NCI-H2029 (cell line): Measurements from ENCODE around the gene ZNF324.
"Not testable (repeated sequence)": the region's sequence is repeated elsewhere in the genome, so short reads cannot be mapped to it uniquely, and the experiment has no call there.

Experiments used
- DNase-seq: peaks from one replicate; lab custom pipeline; 2025; lab: John Stamatoyannopoulos, UW

The ZNF324 gene

DNA sequence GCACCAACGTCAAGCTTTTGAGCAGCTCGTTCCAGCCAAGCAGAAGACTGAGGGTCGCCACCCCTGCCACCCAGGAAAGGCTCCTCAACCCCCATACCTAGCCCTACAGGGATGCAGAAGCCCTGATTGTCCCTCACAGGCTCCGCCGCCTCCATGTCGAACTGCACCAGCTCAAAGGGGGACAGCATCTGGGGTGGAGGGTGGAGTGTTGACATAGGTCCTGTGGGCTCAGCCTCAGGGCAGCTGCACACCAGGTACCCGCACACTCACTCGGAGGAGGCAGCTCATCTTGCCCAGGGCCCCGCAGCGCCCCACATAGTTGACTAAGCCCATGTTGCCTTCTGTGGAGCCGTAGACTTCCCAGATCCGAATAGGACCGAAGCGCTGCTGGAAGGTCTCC, 33.4 kb downstream of the ZNF324 start:
- DNase-seq: no peak

GRCh38 chr19:58507602-58508223, 40.8 kb downstream of the ZNF324 start:
- not testable (repeated sequence) for DNase-seq

DNA sequence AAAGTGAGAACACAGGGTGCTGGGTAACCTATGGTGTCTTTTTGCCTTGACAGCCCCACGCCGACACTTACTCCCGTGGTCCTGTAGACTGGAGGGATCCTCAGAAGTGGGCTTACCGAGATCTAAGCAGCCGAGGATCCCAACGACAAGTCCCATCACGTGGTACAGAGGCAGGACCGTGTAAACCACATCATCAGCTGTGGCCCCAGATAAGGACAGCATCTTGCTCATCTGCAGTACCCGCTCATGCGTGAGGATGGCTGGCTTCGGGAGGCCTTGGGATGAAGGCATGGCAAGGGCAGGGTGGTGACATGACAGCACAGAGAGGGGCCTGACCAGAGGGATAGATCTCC, 42.8 kb downstream of the ZNF324 start:
- DNase-seq: no peak

DNA sequence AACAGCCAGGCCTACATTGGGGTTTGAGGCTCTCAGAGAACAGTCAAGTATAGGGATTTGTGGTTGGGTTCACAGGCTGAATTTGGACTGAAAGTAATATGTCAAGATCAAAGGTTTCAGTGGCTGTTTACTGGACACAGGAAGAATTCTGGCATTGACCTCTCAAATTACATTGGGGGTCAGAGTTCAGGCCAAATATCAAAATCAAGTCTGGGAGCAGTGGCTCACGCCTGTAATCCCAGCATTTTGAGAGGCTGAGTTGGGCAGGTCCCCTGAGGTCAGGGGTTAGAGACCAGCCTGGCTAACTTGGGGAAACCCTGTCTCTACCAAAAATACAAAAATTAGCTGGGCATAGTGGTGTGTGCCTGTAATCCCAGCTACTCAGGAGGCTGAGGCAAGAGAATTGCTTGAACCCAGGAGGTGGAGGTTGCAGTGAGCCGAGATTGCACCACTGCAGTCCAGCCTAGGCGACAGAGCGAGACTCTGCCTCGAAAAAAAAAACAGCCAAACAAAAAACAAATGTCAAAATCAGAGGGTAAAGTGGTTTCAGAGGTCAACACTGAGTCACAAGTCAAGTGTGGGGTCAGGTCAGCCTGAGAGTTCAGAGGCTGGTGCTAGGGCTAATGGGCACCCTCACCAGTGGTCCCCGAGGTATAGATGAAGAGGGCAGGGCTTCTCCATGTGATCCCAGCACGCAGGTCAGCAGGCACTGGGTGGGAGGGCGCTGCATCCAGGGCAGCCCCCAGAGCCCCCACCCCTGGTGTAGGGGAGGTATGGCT, 43.4 kb downstream of the ZNF324 start:
- no peak for DNase-seq

DNA sequence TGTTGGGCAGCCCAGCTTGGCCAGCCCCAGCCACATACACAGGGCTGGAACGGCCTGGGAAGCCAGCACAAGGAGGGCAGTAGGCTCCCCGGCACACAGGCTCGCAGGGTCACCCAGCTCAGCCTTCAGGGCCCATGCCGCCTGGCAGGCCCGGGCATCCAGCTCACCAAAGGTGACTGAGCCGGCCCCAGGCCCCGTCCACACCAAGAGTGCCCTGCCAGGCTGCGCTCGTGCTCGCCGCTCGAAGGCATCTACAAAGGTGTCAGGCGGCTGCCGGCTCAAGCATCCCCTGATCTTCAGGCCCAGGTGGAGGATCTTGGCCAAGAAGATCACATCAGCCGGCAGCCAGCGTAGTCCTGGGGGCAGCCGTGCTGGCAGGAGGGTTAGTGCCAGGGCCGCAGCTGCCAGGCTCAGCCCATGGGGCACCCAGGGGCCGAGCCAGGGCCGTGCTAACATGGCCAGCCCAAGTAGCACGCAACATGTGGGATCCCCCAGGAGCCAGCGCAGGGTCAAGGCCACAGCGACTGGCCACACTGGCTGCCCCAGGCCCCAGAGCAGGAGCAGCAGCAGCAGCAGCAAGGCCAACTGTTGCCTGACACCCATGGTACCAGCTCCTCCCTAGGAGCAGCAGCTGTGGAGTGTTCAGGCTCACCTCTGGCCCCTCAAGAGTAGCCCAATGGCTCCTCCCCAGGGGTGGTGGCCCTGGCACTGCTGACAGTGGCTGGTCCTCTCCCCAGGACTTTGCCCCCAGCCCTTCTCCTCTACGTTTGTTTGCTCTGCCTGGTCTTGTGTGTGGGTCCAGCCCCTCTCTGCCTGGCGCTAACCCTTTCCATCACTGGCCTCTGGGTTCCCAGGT, 44.7 kb downstream of the ZNF324 start, which contains the start of gene SLC27A5:
TSS of gene SLC27A5 (minus strand) at position 640 of the 856 bp plus-strand sequence. CDS start at position 603, 37 bp downstream.
- DNase-seq: no peak

- no peak for DNase-seq
These were observed 46.4 kb downstream of the ZNF324 start for GRCh38 chr19:58513213-58513693.

- DNase-seq: peak; percentile 96
These were observed 47.0 kb downstream of the ZNF324 start for GRCh38 chr19:58513694-58514563.

GRCh38 chr19:58514564-58515022, 47.7 kb downstream of the ZNF324 start:
- DNase-seq: no peak

DNA sequence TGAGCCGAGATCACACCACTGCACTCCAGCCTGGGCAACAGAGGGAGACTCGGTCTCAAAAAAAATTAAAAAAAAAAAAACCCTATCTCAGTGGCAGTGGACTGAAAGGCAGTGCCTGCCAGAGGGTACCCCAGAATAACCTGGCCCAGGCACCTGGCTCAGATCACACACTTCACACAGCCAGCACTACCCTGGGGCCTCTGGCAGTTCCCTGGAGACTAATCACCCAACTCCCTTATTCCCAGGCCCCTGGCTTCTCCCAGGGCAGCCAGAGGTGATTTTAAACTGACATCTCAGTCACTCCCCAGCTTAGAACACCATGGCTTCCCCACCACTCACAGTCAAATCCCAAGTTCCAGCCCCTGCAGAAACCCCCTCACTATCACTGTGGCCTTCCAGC, 48.4 kb downstream of the ZNF324 start:
- DNase-seq: no peak

- DNase-seq: no peak
These were observed 49.5 kb downstream of the ZNF324 start for GRCh38 chr19:58516246-58516836.

GRCh38 chr19:58516964-58517833, 50.3 kb downstream of the ZNF324 start:
- no peak for DNase-seq

DNA sequence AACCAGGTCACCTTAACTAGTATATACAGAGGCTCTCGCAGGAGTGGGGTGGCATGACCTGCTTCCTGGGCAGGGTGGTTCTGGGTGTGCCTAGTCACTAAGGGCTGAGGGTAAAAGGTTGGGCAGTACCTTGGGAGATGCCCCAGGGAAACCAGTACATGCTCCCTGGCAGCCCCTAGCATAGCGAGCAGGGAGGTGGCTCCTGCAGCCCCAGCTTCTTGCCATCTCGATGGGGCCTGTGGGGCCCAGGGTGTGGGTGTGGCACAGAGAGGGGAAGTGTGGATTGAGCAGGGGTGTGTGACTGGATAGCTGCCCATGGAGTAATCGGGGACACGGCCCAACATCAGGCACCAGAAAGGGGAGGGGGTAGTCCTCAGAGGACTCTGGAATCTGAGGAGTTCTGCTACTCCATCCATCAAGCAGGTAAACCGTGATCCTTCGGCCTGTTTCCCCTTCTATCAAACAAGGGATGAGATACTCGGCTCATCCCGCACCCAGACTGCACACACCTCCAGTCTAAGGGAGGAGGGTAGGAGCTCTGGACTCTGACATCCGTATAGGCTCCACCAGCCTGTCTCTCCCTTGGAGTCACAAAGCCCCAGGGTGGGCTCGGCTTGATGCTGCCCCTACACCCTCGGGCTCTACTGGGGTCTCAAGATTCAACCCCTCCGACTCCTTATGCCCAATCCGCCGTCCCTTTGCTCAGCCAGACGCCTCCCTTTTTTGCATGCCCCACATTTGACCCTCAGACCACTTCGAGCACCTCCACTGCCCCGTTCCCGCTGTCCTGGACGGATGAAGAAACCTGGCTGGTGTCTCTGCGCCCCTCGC, 51.6 kb downstream of the ZNF324 start:
- no peak for DNase-seq

- peak; percentile 45 for DNase-seq
These were observed 52.1 kb downstream of the ZNF324 start for GRCh38 chr19:58519087-58519354.

GRCh38 chr19:58519355-58520256, 52.7 kb downstream of the ZNF324 start, which contains the start of gene ZBTB45:
TSS of gene ZBTB45 (minus strand) at chr19:58519810. CDS start at chr19:58517673, 2,137 bp downstream.
- peak; percentile 94 for DNase-seq

DNA sequence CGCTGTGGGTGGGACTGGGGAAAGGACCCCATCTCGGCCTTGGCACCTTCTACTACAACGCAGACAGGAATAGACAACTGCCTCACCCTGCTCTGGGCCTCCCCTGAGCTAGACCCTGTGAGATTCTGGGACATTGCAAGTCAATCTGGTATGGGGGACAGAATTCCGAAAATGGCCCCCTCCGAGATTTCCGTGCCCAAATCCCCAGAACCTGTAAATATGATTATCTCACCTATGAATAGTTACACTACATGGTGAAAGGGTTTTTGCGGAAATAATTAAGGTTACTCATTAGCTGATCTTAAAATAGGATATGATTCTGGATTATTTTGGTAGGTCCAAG, 53.3 kb downstream of the ZNF324 start:
- no peak for DNase-seq

DNA sequence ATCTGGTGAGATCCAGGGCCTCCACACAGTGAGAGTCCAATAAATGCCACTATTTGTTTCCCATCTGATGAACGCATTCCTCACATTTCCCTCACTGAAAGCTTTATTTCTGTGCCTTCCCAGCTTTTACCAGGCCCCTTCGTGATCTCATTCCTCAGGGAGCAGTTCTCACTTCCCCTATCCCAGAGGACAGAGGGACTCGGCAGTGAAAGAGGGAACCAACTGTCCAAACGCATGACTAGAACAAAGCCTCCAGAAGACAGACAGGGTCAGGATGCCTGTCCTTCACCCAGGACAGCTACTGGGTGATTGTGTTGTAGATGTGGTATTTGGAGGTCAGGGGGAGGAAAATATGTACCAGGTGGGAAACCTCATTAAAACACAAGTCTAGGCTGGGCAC, 54.8 kb downstream of the ZNF324 start:
- no peak for DNase-seq

DNA sequence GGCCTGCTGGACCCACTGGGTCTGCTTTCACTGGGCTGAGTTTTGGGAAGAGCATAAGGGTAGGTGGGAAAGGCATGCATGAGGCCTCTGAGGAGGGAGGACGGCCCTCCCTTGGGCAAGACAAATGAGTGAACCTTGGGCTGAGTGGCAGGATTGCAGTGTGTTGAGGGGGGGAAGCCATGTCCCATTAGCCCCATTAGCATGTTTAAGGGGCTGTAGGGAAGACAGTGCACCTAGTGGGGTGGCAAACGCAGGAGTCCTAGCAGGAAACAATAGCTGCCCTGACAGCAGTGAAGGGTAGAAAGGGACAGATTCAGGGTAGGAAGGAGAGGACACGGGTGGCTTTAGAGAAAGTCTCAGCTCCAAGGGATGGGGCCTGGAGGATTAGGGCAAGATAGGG, 55.8 kb downstream of the ZNF324 start:
- no peak for DNase-seq
